ENCODE measurements around the gene TAF13. TPM values are rescaled to one million over a fixed set of nuclear protein-coding genes. Genes with fewer than 3 reads are reported as not detected.

The TAF13 gene
- total RNA-seq, 4 donors from 2014 or later, result 19.2 to 102 (median 25.9) TPM

GRCh38 chr1:109099938-109100773 is 24.4 kb upstream of the TAF13 start:
- TF ChIP-seq CTCF (IDR thresholded peaks at IDR 0.05; ENCODE audit: low read depth), result no peak

GRCh38 chr1:109096120-109096519 is 20.3 kb upstream of the TAF13 start:
- no peak for TF ChIP-seq CTCF (IDR thresholded peaks at IDR 0.05; ENCODE audit: low read depth)

- no peak for TF ChIP-seq CTCF (IDR thresholded peaks at IDR 0.05; ENCODE audit: low read depth)
Observed at GRCh38 chr1:109095631-109096030, 19.8 kb upstream of the TAF13 start.

- TF ChIP-seq CTCF (IDR thresholded peaks at IDR 0.05; ENCODE audit: low read depth), result no peak
Observed at GRCh38 chr1:109094871-109095270, 19.1 kb upstream of the TAF13 start.

GRCh38 chr1:109094377-109094803 is 18.6 kb upstream of the TAF13 start:
- no peak for TF ChIP-seq CTCF (IDR thresholded peaks at IDR 0.05; ENCODE audit: low read depth)

- TF ChIP-seq CTCF (IDR thresholded peaks at IDR 0.05; ENCODE audit: low read depth), result no peak
Observed at GRCh38 chr1:109091839-109092193, 16.0 kb upstream of the TAF13 start.

GRCh38 chr1:109091078-109091838 is 15.5 kb upstream of the TAF13 start:
- no peak for TF ChIP-seq CTCF (IDR thresholded peaks at IDR 0.05; ENCODE audit: low read depth)
